ENCODE data around the gene CD300A.
"Not testable (repeated sequence)": the region's sequence is repeated elsewhere in the genome, so short reads cannot be mapped to it uniquely, and the experiment has no call there.

The CD300A gene

GRCh38 chr17:74513987-74514631 lies 47.7 kb downstream of the CD300A start:
- H3K27me3 ChIP-seq (replicated peaks; ENCODE audit: control insufficient read depth, insufficient read depth, low read length), result no peaks in the 10 kb centered on the region
- no peaks in the 10 kb centered on the region for H3K36me3 ChIP-seq (ENCODE audit: control insufficient read depth, insufficient read depth, low read length)
- DNase-seq (ENCODE audit: extremely low read depth, insufficient read length), result no peak
- no peak for TF ChIP-seq CTCF (IDR thresholded peaks at IDR 0.05; ENCODE audit: insufficient read depth, low read length, poor library complexity, severe bottlenecking)
- no peak overlapping the region for H3K4me3 ChIP-seq (replicated peaks; ENCODE audit: low read depth, low read length)

- Histone ChIP-seq H3K36me3 (ENCODE audit: control insufficient read depth, insufficient read depth, low read length) (no peaks in the 10 kb centered on the region), H3K27me3 (replicated peaks; ENCODE audit: control insufficient read depth, insufficient read depth, low read length) (no peaks in the 10 kb centered on the region), H3K4me3 (replicated peaks; ENCODE audit: low read depth, low read length) (no peak overlapping the region)
- DNase-seq (ENCODE audit: extremely low read depth, insufficient read length), result no peak
- no peak for TF ChIP-seq CTCF (IDR thresholded peaks at IDR 0.05; ENCODE audit: insufficient read depth, low read length, poor library complexity, severe bottlenecking)
These were observed 48.3 kb downstream of the CD300A start for GRCh38 chr17:74514632-74515334.

- no peak for DNase-seq (ENCODE audit: extremely low read depth, insufficient read length)
- TF ChIP-seq CTCF (IDR thresholded peaks at IDR 0.05; ENCODE audit: insufficient read depth, low read length, poor library complexity, severe bottlenecking), result no peak
These were observed 49.5 kb downstream of the CD300A start for GRCh38 chr17:74515941-74516340.

GRCh38 chr17:74516561-74517328 lies 50.3 kb downstream of the CD300A start:
- no peaks in the 10 kb centered on the region for H3K36me3 ChIP-seq (ENCODE audit: control insufficient read depth, insufficient read depth, low read length)
- no peak for DNase-seq (ENCODE audit: extremely low read depth, insufficient read length)
- H3K27me3 ChIP-seq (replicated peaks; ENCODE audit: control insufficient read depth, insufficient read depth, low read length), result no peaks in the 10 kb centered on the region
- TF ChIP-seq CTCF (IDR thresholded peaks at IDR 0.05; ENCODE audit: insufficient read depth, low read length, poor library complexity, severe bottlenecking), result no peak
- no peak overlapping the region for H3K4me3 ChIP-seq (replicated peaks; ENCODE audit: low read depth, low read length)

More at GRCh38 chr17:74515941-74516340, 49.5 kb downstream of the CD300A start:
- no peaks in the 10 kb centered on the region for H3K36me3 ChIP-seq (ENCODE audit: control insufficient read depth, insufficient read depth, low read length)
- H3K4me3 ChIP-seq (replicated peaks; ENCODE audit: low read depth, low read length), result no peak overlapping the region
- no peaks in the 10 kb centered on the region for H3K27me3 ChIP-seq (replicated peaks; ENCODE audit: control insufficient read depth, insufficient read depth, low read length)

GRCh38 chr17:74518413-74518981 lies 52.1 kb downstream of the CD300A start:
- not testable (repeated sequence) for H3K36me3 ChIP-seq (ENCODE audit: control insufficient read depth, insufficient read depth, low read length); H3K4me3 ChIP-seq (replicated peaks; ENCODE audit: low read depth, low read length); DNase-seq (ENCODE audit: extremely low read depth, insufficient read length); H3K27me3 ChIP-seq (replicated peaks; ENCODE audit: control insufficient read depth, insufficient read depth, low read length)

- no peak overlapping the region for H3K4me3 ChIP-seq (replicated peaks; ENCODE audit: low read depth, low read length)
- no peak for TF ChIP-seq CTCF (IDR thresholded peaks at IDR 0.05; ENCODE audit: insufficient read depth, low read length, poor library complexity, severe bottlenecking)
- DNase-seq (ENCODE audit: extremely low read depth, insufficient read length), result no peak
These were observed 53.6 kb downstream of the CD300A start for GRCh38 chr17:74520016-74520434.

More at GRCh38 chr17:74520016-74520434, 53.6 kb downstream of the CD300A start:
- Histone ChIP-seq H3K27me3 (replicated peaks; ENCODE audit: control insufficient read depth, insufficient read depth, low read length) (peaks cover 3% of the 10 kb centered on the region), H3K36me3 (ENCODE audit: control insufficient read depth, insufficient read depth, low read length) (no peaks in the 10 kb centered on the region)
